ENCODE results near the gene NDFIP2.

Gene NDFIP2

DNA sequence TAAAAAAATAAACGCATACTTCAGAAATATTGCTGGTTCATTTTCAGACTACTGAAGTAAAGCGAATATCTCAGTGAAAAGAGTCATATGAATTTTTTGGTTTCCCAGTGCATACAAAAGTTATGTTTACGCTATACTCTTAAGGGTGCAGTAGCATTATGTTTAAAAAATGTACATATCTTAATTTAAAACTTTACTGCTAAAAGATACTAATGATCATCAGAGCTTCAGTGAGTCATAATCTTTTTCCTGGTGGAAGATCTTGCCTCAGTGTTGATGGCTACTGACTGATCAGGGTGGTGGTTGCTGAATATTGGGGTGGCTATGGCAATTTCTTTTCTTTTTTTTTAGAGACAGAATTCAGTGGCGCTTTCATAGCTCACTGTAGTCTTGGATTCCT, 48.9 kb downstream of the NDFIP2 start:
- no peak overlapping the region for H3K27ac ChIP-seq
- H3K36me3 ChIP-seq: no peaks in the 10 kb centered on the region
- no peak for TF ChIP-seq Cebpa-rat (IDR thresholded peaks at IDR 0.05)

DNA sequence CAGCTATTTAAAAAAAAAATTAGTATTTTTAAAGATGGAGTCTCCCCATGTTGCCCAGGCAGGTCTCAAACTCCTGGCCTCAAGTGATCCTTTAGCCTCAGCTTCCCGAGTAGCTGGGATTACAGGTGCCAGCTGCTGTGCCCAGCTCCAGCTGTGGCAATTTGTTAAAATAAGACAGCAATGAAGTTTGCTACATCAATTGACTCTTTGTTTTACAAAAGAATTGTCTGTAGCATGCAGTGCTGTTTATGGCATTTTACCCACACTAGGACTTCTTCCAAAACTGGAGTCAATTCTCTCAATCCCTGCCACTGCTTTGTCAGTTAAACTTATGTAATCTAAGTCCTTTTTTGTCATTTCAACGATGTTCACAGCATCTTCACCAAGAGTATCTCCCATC, 49.3 kb downstream of the NDFIP2 start:
- no peak overlapping the region for H3K4me3 ChIP-seq
- no peaks in the 10 kb centered on the region for H4K20me1 ChIP-seq
- no peak overlapping the region for H3K4me2 ChIP-seq
- H3K27me3 ChIP-seq: no peaks in the 10 kb centered on the region
- H3K27ac ChIP-seq: no peak overlapping the region
- TF ChIP-seq Cebpa-rat (IDR thresholded peaks at IDR 0.05): no peak
- no peaks in the 10 kb centered on the region for H3K36me3 ChIP-seq
- H3K9ac ChIP-seq: no peak overlapping the region
- no peaks in the 10 kb centered on the region for H3K9me3 ChIP-seq
- peaks cover 6% of the 10 kb centered on the region; the same call in 1 of the 2 replicates for H3K4me1 ChIP-seq

More for the DNA sequence above, 48.9 kb downstream of the NDFIP2 start:
- no peaks in the 10 kb centered on the region for H3K9me3 ChIP-seq
- no peak overlapping the region for H3K9ac ChIP-seq
- peaks cover 6% of the 10 kb centered on the region; the same call in 1 of the 2 replicates for H3K4me1 ChIP-seq
- H3K27me3 ChIP-seq: no peaks in the 10 kb centered on the region
- no peaks in the 10 kb centered on the region for H4K20me1 ChIP-seq
- no peak overlapping the region for H3K4me2 ChIP-seq
- H3K4me3 ChIP-seq: no peak overlapping the region

DNA sequence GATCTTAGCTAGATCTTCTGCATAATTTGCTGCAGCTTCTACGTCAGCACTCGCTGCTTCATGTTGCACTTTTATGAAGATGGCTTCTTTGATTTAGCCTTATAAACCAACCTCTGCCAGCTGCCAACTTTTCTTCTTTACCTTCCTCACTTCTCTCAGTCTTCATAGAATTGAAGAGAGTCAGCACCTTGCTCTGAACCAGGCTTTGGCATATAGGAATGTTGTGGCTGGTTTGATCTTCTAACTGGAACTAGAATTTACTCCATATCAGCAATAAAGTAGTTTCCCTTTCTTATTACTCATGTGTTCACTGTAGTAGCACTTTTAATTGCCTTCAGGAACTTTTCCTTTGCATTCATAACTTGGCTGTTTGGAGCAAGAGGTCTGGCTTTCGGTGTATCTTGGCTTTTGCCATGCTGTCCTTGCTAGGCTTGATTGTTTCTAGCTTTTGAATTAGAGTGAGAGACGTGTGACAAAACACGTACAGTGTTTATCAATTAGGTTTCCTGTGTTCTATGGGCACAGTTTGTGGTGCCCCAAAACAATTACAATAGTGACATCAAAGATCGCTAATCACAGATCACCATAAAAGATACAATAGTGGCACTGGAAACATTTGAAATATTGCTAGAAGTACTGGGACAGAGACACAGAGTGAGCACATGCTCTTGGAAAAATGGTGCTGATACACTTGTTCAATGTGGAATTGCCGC, 50.7 kb downstream of the NDFIP2 start:
- Histone ChIP-seq H3K36me3 (no peaks in the 10 kb centered on the region), H3K4me3 (no peak overlapping the region)

DNA sequence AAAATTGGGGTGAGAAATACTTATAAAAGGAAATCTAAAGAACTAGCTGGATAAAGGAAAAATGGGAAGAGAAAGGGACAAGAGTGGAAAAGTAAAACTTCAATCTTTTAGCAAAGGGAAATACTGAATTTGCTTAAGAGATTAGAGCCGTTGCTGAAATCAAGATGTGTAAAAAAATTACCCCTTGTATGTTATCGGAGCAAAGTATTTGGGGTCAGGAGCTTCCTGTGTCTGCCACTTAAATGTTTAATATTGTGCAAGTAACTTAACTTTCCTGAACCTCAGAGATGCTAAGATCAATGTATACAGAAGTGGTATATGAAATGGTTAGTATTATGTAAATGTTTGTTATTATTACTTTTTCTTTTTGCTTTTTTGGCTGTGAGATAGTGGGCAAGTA, 51.6 kb downstream of the NDFIP2 start:
- H3K9ac ChIP-seq: no peak overlapping the region

More for the DNA sequence above, 50.7 kb downstream of the NDFIP2 start:
- no peak overlapping the region for H3K27ac ChIP-seq
- H4K20me1 ChIP-seq: no peaks in the 10 kb centered on the region
- no peaks in the 10 kb centered on the region for H3K27me3 ChIP-seq
- no peak overlapping the region for H3K4me2 ChIP-seq
- H3K9me3 ChIP-seq: no peaks in the 10 kb centered on the region
- no peak overlapping the region for H3K9ac ChIP-seq
- no peak for TF ChIP-seq Cebpa-rat (IDR thresholded peaks at IDR 0.05)
- no peaks in the 10 kb centered on the region for H3K4me1 ChIP-seq

DNA sequence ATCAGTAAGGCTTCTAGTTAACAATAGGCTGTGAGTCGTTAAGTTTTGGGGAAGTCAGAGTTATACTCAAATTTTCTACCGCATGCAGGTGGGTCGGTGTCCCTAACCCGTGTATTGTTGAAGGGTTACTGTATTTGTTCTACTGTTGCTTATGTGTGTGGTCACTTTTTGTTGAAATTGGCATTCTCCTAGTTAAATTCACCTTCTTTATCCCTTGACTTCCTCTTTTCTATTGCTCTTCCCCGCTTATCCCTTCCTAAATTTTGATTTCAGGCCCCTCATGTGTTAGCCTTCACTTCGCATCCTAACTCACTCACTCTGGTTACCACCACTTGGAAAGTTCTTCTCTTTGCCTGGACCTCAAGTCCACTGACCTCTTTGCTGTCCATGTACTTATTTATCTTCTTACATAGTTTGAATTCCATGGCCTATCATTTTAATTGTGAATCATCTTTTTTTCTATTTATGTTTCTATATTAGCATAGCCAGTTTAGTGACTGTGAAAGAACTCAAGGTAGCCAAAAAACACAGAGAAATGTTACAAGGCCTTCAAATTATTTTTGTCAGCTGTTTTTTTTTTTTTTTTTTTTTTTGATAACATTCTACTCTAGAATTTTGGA, 52.9 kb downstream of the NDFIP2 start:
- Histone ChIP-seq H3K4me3 (no peak overlapping the region), H3K27ac (no peak overlapping the region), H3K4me2 (no peak overlapping the region), H3K27me3 (no peaks in the 10 kb centered on the region), H3K36me3 (no peaks in the 10 kb centered on the region), H3K4me1 (no peaks in the 10 kb centered on the region), H4K20me1 (no peaks in the 10 kb centered on the region), H3K9ac (no peak overlapping the region), H3K9me3 (no peaks in the 10 kb centered on the region)
- TF ChIP-seq Cebpa-rat (IDR thresholded peaks at IDR 0.05): no peak

More for the DNA sequence above, 51.6 kb downstream of the NDFIP2 start:
- no peaks in the 10 kb centered on the region for H3K4me1 ChIP-seq
- H3K9me3 ChIP-seq: no peaks in the 10 kb centered on the region
- no peak overlapping the region for H3K4me3 ChIP-seq
- H3K36me3 ChIP-seq: no peaks in the 10 kb centered on the region
- H4K20me1 ChIP-seq: no peaks in the 10 kb centered on the region
- H3K4me2 ChIP-seq: no peak overlapping the region
- no peak overlapping the region for H3K27ac ChIP-seq
- TF ChIP-seq Cebpa-rat (IDR thresholded peaks at IDR 0.05): no peak
- H3K27me3 ChIP-seq: no peaks in the 10 kb centered on the region

DNA sequence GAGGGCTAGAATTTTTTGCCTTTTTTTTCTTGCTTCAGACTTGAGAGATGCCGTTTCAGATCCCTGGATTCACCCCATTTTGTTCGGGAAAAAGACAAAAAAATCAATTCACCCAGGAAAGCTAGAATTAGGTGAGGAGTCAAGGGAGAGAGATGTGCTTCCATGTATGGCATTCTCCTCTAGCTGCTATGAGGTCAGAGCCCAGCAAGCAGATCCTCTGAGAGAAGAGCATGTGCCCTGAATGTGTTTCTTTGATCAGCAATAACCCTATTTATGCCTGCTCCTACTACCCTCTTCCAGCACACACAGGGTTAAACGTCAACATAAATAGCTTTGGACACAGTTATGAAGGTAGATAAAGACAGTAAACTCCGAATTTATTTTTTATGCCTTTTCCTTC, 53.6 kb downstream of the NDFIP2 start:
- no peak overlapping the region for H3K27ac ChIP-seq
- no peak overlapping the region for H3K9ac ChIP-seq
- TF ChIP-seq Cebpa-rat (IDR thresholded peaks at IDR 0.05): no peak
- H3K4me1 ChIP-seq: no peaks in the 10 kb centered on the region
- no peaks in the 10 kb centered on the region for H3K9me3 ChIP-seq
- H3K4me3 ChIP-seq: no peak overlapping the region
- H3K27me3 ChIP-seq: no peaks in the 10 kb centered on the region
- no peak overlapping the region for H3K4me2 ChIP-seq
- no peaks in the 10 kb centered on the region for H4K20me1 ChIP-seq
- H3K36me3 ChIP-seq: no peaks in the 10 kb centered on the region

DNA sequence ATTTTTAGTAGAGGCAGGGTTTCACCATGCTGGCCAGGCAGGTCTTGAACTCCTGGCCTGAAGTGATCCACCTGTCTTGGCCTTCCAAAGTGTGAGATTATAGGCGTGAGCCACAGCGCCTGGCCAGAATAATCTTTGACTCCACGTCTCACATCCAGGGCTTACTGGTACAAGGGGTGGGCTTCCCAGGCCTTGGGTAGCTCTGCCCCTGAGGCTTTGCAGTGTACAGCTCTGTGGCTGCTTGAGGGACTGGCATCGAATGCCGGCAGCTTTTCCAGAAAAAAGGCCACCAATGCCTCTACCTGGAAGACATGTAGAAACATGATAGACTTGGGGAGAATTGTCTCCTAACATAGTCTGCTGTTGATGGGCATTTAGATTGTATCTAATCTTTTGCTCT, 57.8 kb downstream of the NDFIP2 start:
- H3K27me3 ChIP-seq: no peaks in the 10 kb centered on the region
- H3K27ac ChIP-seq: no peak overlapping the region
- H3K36me3 ChIP-seq: no peaks in the 10 kb centered on the region

DNA sequence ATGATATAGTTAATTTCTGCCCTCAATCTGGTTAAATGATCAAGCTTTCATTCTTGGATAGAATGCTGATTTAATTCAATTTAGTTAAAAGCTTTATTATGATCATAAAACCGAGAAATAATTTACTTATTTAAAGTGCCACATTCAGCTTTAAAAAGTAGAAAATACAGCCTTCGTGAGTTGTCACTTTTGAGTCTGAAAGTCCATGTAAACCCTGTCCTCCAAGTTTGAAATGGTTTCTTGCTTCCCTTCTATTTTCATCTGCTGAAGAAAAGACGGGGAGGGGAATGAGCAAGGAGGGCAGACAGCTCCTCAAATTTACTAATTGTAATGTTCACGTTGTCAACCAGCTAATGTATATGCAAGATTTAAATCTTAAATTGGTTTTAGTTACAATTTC, 59.5 kb downstream of the NDFIP2 start:
- H3K4me3 ChIP-seq: no peak overlapping the region
- no peak overlapping the region for H3K27ac ChIP-seq

More for the DNA sequence above, 57.8 kb downstream of the NDFIP2 start:
- Histone ChIP-seq H3K4me3 (no peak overlapping the region), H3K4me2 (no peak overlapping the region), H3K9me3 (no peaks in the 10 kb centered on the region), H3K9ac (no peak overlapping the region), H4K20me1 (no peaks in the 10 kb centered on the region), H3K4me1 (no peaks in the 10 kb centered on the region)
- no peak for TF ChIP-seq Cebpa-rat (IDR thresholded peaks at IDR 0.05)

DNA sequence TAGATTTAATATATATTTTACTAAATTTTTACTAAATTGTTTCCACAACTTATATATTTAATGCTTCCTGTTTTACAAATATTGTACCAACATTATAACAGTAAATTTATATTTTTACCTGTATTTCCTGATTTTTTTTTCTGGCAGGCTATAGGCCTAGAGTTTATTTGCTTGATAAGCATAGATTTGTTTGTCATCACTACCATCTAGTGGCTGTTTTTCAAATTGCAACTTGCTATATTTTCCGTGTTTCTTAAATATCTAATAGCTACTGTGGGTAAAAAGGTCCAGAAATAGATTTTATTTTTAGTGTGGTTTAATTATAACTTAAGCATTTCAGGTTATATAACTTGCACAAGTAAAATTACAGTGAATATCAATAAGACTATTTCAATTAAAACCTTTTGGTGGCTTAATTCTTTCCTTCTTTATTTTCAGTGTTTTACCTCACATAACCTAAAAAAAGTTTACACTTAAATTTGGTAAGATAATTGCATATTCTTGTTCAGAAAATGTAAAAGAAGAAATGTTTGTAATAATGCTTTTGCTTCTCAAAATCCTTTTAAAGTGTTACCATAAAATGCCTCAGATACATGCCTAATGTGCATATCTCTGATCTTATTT, 60.6 kb downstream of the NDFIP2 start:
- Histone ChIP-seq H3K27ac (no peak overlapping the region), H3K4me3 (no peak overlapping the region), H3K9ac (no peak overlapping the region), H3K9me3 (no peaks in the 10 kb centered on the region), H3K4me2 (no peak overlapping the region), H3K4me1 (no peaks in the 10 kb centered on the region), H3K36me3 (no peaks in the 10 kb centered on the region), H3K27me3 (no peaks in the 10 kb centered on the region), H4K20me1 (no peaks in the 10 kb centered on the region)
- no peak for TF ChIP-seq Cebpa-rat (IDR thresholded peaks at IDR 0.05)

More for the DNA sequence above, 59.5 kb downstream of the NDFIP2 start:
- TF ChIP-seq Cebpa-rat (IDR thresholded peaks at IDR 0.05): no peak
- H4K20me1 ChIP-seq: no peaks in the 10 kb centered on the region
- no peaks in the 10 kb centered on the region for H3K36me3 ChIP-seq
- no peak overlapping the region for H3K4me2 ChIP-seq
- H3K9me3 ChIP-seq: no peaks in the 10 kb centered on the region
- no peaks in the 10 kb centered on the region for H3K27me3 ChIP-seq
- no peak overlapping the region for H3K9ac ChIP-seq
- H3K4me1 ChIP-seq: no peaks in the 10 kb centered on the region

DNA sequence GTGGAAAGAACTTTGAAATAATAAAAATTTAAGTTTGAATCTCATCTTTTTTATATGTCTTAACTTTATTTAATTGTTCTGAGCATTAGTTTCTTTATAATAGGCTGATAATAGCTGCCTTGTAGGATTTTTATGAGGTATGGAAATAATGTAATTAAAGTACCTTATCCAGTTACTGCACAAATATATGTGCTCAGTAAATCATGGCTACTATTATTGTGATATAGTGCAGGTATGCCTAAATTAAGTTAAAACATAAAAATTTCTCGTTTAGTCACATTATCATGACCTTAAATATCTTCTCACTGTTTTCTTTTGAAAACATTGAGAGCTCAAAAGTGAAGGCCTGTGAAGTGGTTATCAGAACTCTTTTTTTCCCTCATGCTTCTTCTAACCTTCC, 62.9 kb downstream of the NDFIP2 start:
- Histone ChIP-seq H3K36me3 (no peaks in the 10 kb centered on the region), H3K27me3 (no peaks in the 10 kb centered on the region), H3K4me1 (no peaks in the 10 kb centered on the region), H3K9me3 (no peaks in the 10 kb centered on the region), H3K27ac (no peak overlapping the region), H3K9ac (no peak overlapping the region), H3K4me3 (no peak overlapping the region), H3K4me2 (no peak overlapping the region), H4K20me1 (no peaks in the 10 kb centered on the region)
- TF ChIP-seq Cebpa-rat (IDR thresholded peaks at IDR 0.05): no peak
